Activated naive CD4-positive, alpha-beta T cell treated with anti-CD3 and anti-CD28 coated beads for 36 hours (primary cell): Measurements from ENCODE around the gene P2RY14. TPM values are rescaled to one million over a fixed set of nuclear protein-coding genes. Genes with fewer than 3 reads are reported as not detected.
A peak's percentile ranks its signal among the peaks of the same experiment; 100 is the strongest.

ENCODE experiments used
- CTCF ChIA-PET: fragments of 350-600 bp; sonication (Branson Sonifier 250); formaldehyde crosslinking; loops from one replicate; lab custom pipeline; 2021; ENCODE audit warnings: antibody characterized with exemption; lab: Charles Lee
- DNase-seq: peaks from one replicate; pipeline ENCODE4 v3.0.0-alpha.2; 2020
- H3K27ac Mint-ChIP-seq: one replicate; pipeline ENCODE4 v1.8.0; 2021; ENCODE audit warnings: mild to moderate bottlenecking, mixed read lengths
- H3K27me3 Mint-ChIP-seq: one replicate; pipeline ENCODE4 v1.8.0; 2021; ENCODE audit warnings: low read depth, mixed read lengths
- H3K36me3 Mint-ChIP-seq: one replicate; pipeline ENCODE4 v1.8.0; 2021; ENCODE audit warnings: low read depth, mixed read lengths
- H3K4me1 Mint-ChIP-seq: one replicate; pipeline ENCODE4 v1.8.0; 2021; ENCODE audit warnings: low read depth, mixed read lengths
- H3K4me3 Mint-ChIP-seq: one replicate; pipeline ENCODE4 v1.8.0; 2021; ENCODE audit warnings: mild to moderate bottlenecking, moderate library complexity, mixed read lengths
- H3K9me3 Mint-ChIP-seq: one replicate; pipeline ENCODE4 v1.8.0; 2021; ENCODE audit warnings: mixed read lengths
- intact Hi-C: fragments of 100-400 bp; cut with micrococcal nuclease; formaldehyde crosslinking; loops from one replicate; pipeline ENCODE4 v1.15.1; 2023
- total RNA-seq, 2 experiments: library from RNA; stranded (reverse); gene quantifications; one replicate each; pipeline ENCODE4 v1.2.3, GENCODE V29; 2021

The P2RY14 gene
- total RNA-seq, 2 experiments from 2014 or later, result 0.12 to 0.69 TPM

GRCh38 chr3:151197981-151198767 lies 80.2 kb downstream of the P2RY14 start:
- Mint-ChIP-seq H3K4me3 (peak overlapping the region; percentile 94), H3K27ac (peak overlapping the region; percentile 100), H3K36me3 (peaks cover 66% of the 10 kb centered on the region), H3K9me3 (peaks cover 6% of the 10 kb centered on the region), H3K4me1 (peaks cover 40% of the 10 kb centered on the region), H3K27me3 (no peaks in the 10 kb centered on the region)
- CTCF ChIA-PET, result interaction anchor here (1.8 to 3.6 kb wide), 3 partner anchors 10 to 30 kb away, joined by 5 to 18 read pairs (median 15); no protein-coding TSS in a partner anchor
- no peak for DNase-seq
- intact Hi-C loops, result loop anchor here (5.0 kb wide), 1 partner anchor 596 kb away; the partner anchor contains the start of gene SELENOT

- CTCF ChIA-PET, result interaction anchor here (1.0 to 3.1 kb wide), 7 partner anchors 9 to 38 kb away, joined by 3 to 18 read pairs (median 5); no protein-coding TSS in a partner anchor
- peak overlapping the region; percentile 41 for H3K27ac Mint-ChIP-seq
- intact Hi-C loops, result loop anchor here (5.0 kb wide), 1 partner anchor 595 kb away; the partner anchor contains the start of gene SELENOT
- no peak overlapping the region for H3K4me3 Mint-ChIP-seq
- H3K36me3 Mint-ChIP-seq, result peaks cover 60% of the 10 kb centered on the region
- peaks cover 12% of the 10 kb centered on the region for H3K9me3 Mint-ChIP-seq
- no peaks in the 10 kb centered on the region for H3K27me3 Mint-ChIP-seq
- DNase-seq, result no peak
- peaks cover 46% of the 10 kb centered on the region for H3K4me1 Mint-ChIP-seq
These were observed 81.1 kb downstream of the P2RY14 start for GRCh38 chr3:151197228-151197627.

- H3K4me3 Mint-ChIP-seq, result no peak overlapping the region
- H3K36me3 Mint-ChIP-seq, result peaks cover 53% of the 10 kb centered on the region
- intact Hi-C loops, result loop anchor here (5.0 kb wide), 1 partner anchor 594 kb away; the partner anchor contains the start of gene SELENOT
- peak overlapping the region; percentile 41 for H3K27ac Mint-ChIP-seq
- peaks cover 50% of the 10 kb centered on the region for H3K4me1 Mint-ChIP-seq
- peaks cover 12% of the 10 kb centered on the region for H3K9me3 Mint-ChIP-seq
- no peaks in the 10 kb centered on the region for H3K27me3 Mint-ChIP-seq
- CTCF ChIA-PET, result interaction anchor here (1.0 to 3.1 kb wide), 7 partner anchors 8 to 39 kb away, joined by 3 to 18 read pairs (median 5); no protein-coding TSS in a partner anchor
- DNase-seq, result no peak
These were observed 81.9 kb downstream of the P2RY14 start for GRCh38 chr3:151196434-151196833.

GRCh38 chr3:151195826-151196225 lies 82.5 kb downstream of the P2RY14 start:
- intact Hi-C loops, result loop anchor here (5.0 kb wide), 1 partner anchor 594 kb away; the partner anchor contains the start of gene SELENOT
- CTCF ChIA-PET, result interaction anchor here (0.7 to 3.1 kb wide), 5 partner anchors 12 to 411 kb away, joined by 3 to 18 read pairs (median 6); no protein-coding TSS in a partner anchor
- H3K4me3 Mint-ChIP-seq, result no peak overlapping the region
- H3K36me3 Mint-ChIP-seq, result peaks cover 50% of the 10 kb centered on the region
- H3K9me3 Mint-ChIP-seq, result peaks cover 13% of the 10 kb centered on the region
- no peak for DNase-seq
- H3K27ac Mint-ChIP-seq, result no peak overlapping the region
- peaks cover 56% of the 10 kb centered on the region for H3K4me1 Mint-ChIP-seq
- H3K27me3 Mint-ChIP-seq, result no peaks in the 10 kb centered on the region

GRCh38 chr3:151192545-151192944 lies 85.8 kb downstream of the P2RY14 start:
- peaks cover 68% of the 10 kb centered on the region for H3K4me1 Mint-ChIP-seq
- H3K27me3 Mint-ChIP-seq, result no peaks in the 10 kb centered on the region
- H3K27ac Mint-ChIP-seq, result no peak overlapping the region
- DNase-seq, result no peak
- CTCF ChIA-PET, result interaction anchor here (1.0 to 1.2 kb wide), 4 partner anchors 9 to 86 kb away, joined by 3 to 4 read pairs (median 4); partner anchors contain the start of gene P2RY14
- peaks cover 28% of the 10 kb centered on the region for H3K36me3 Mint-ChIP-seq
- H3K4me3 Mint-ChIP-seq, result no peak overlapping the region
- intact Hi-C loops, result no loop called here
- H3K9me3 Mint-ChIP-seq, result peaks cover 11% of the 10 kb centered on the region

GRCh38 chr3:151191095-151191494 lies 87.2 kb downstream of the P2RY14 start:
- peaks cover 11% of the 10 kb centered on the region for H3K9me3 Mint-ChIP-seq
- peak overlapping the region; percentile 41 for H3K4me3 Mint-ChIP-seq
- H3K27ac Mint-ChIP-seq, result peak overlapping the region; percentile 93
- no peak for DNase-seq
- peaks cover 68% of the 10 kb centered on the region for H3K4me1 Mint-ChIP-seq
- intact Hi-C loops, result loop anchor here (1.0 to 2.0 kb wide), 6 partner anchors 12 to 114 kb away; partner anchors contain the start of genes GPR171 and P2RY14
- H3K36me3 Mint-ChIP-seq, result peaks cover 21% of the 10 kb centered on the region
- no peaks in the 10 kb centered on the region for H3K27me3 Mint-ChIP-seq
- CTCF ChIA-PET, result interaction anchor here (1.0 to 2.2 kb wide), 2 partner anchors 20 to 37 kb away, joined by 4 to 9 read pairs; no protein-coding TSS in a partner anchor

- no peak for DNase-seq
- H3K27me3 Mint-ChIP-seq, result no peaks in the 10 kb centered on the region
- H3K9me3 Mint-ChIP-seq, result no peaks in the 10 kb centered on the region
- CTCF ChIA-PET, result interaction anchor here (1.8 to 2.8 kb wide), 3 partner anchors 12 to 45 kb away, joined by 7 to 14 read pairs (median 11); no protein-coding TSS in a partner anchor
- intact Hi-C loops, result no loop called here
- peak overlapping the region; percentile 62 for H3K4me3 Mint-ChIP-seq
- H3K27ac Mint-ChIP-seq, result peak overlapping the region; percentile 51
- H3K36me3 Mint-ChIP-seq, result no peaks in the 10 kb centered on the region
- H3K4me1 Mint-ChIP-seq, result peaks cover 44% of the 10 kb centered on the region
These were observed 95.1 kb downstream of the P2RY14 start for GRCh38 chr3:151183265-151183671.

GRCh38 chr3:151182349-151183079 lies 95.8 kb downstream of the P2RY14 start:
- Mint-ChIP-seq H3K36me3 (no peaks in the 10 kb centered on the region), H3K9me3 (no peaks in the 10 kb centered on the region), H3K27ac (no peak overlapping the region), H3K4me1 (peaks cover 40% of the 10 kb centered on the region), H3K4me3 (no peak overlapping the region), H3K27me3 (no peaks in the 10 kb centered on the region)
- intact Hi-C loops, result no loop called here
- DNase-seq, result no peak
- CTCF ChIA-PET, result interaction anchor here (1.0 to 2.8 kb wide), 4 partner anchors 10 to 45 kb away, joined by 3 to 14 read pairs (median 9); no protein-coding TSS in a partner anchor

- Mint-ChIP-seq H3K4me1 (peaks cover 23% of the 10 kb centered on the region), H3K36me3 (no peaks in the 10 kb centered on the region), H3K27ac (no peak overlapping the region), H3K4me3 (no peak overlapping the region), H3K9me3 (no peaks in the 10 kb centered on the region), H3K27me3 (no peaks in the 10 kb centered on the region)
- intact Hi-C loops, result no loop called here
- CTCF ChIA-PET, result interaction anchor here (0.6 to 1.7 kb wide), 8 partner anchors 10 to 129 kb away, joined by 3 to 6 read pairs (median 3); partner anchors contain the start of gene P2RY14
- no peak for DNase-seq
These were observed 100.0 kb downstream of the P2RY14 start for GRCh38 chr3:151178208-151178845.

- CTCF ChIA-PET, result interaction anchor here (0.7 to 1.0 kb wide), 2 partner anchors 33 to 109 kb away, joined by 3 read pairs; no protein-coding TSS in a partner anchor
These were observed 102.4 kb downstream of the P2RY14 start for GRCh38 chr3:151175952-151176351.

GRCh38 chr3:151174351-151174750 lies 104.0 kb downstream of the P2RY14 start:
- Mint-ChIP-seq H3K27me3 (no peaks in the 10 kb centered on the region), H3K36me3 (no peaks in the 10 kb centered on the region), H3K27ac (no peak overlapping the region), H3K4me3 (no peak overlapping the region), H3K4me1 (peaks cover 38% of the 10 kb centered on the region), H3K9me3 (no peaks in the 10 kb centered on the region)
- CTCF ChIA-PET, result no interaction called here
- no peak for DNase-seq
- intact Hi-C loops, result no loop called here

More at GRCh38 chr3:151175952-151176351, 102.4 kb downstream of the P2RY14 start:
- Mint-ChIP-seq H3K9me3 (no peaks in the 10 kb centered on the region), H3K27ac (no peak overlapping the region), H3K36me3 (no peaks in the 10 kb centered on the region), H3K4me3 (no peak overlapping the region), H3K27me3 (no peaks in the 10 kb centered on the region), H3K4me1 (peaks cover 26% of the 10 kb centered on the region)
- no peak for DNase-seq
- intact Hi-C loops, result no loop called here
